Right ventricle myocardium inferior (tissue), 1 donor: ENCODE measurements around the gene HOXC11. TPM values are rescaled to one million over a fixed set of nuclear protein-coding genes. Genes with fewer than 3 reads are reported as not detected.

Experiments
- ATAC-seq: fragments of 200-7000 bp; cut with Tn5 transposase; one replicate; pipeline ENCODE4 v1.9.1; 2020; ENCODE audit warnings: mild to moderate bottlenecking, moderate library complexity
- DNase-seq: peaks from one replicate; pipeline ENCODE4 v3.0.0; 2021; ENCODE audit errors: missing footprints
- intact Hi-C: fragments of 100-400 bp; cut with DNase I; formaldehyde crosslinking; loops from one replicate; pipeline ENCODE4 v1.11.0; 2022
- total RNA-seq: library from RNA; stranded (reverse); fragmentation: NEBNext Ultra II Directional; extraction: Animal tissue kit (Norgen Biotek cat#: 25700); gene quantifications from one replicate; pipeline ENCODE4 v1.2.1, GENCODE V29; 2021
- donor health status: DM: no; HTN: yes; CAD: no; lungs with severe emphysema.

Gene HOXC11
- total RNA-seq, 1 donor from 2014 or later = not detected

DNA sequence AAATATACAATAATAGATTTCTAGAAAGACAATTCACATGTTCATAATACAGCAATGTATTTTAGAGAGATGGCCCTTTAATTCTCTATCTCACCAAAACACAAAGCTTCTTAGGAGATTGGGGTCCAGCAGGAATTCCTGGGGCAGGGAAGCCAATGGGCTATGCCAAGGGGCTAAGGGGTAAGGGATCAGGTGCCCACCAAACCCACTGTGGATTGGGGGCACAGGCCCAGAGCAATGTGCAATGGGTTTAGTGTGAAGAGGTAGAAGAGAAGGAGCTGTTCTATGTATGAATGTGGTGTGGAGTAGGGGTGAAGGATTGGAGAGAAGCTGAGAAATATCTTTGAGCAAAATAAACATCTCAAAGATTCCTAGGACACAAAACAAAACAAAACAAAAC, 31.7 kb upstream of the HOXC11 start:
- DNase-seq (no peak), ATAC-seq (no peak)
- intact Hi-C loops = no loop called here

DNA sequence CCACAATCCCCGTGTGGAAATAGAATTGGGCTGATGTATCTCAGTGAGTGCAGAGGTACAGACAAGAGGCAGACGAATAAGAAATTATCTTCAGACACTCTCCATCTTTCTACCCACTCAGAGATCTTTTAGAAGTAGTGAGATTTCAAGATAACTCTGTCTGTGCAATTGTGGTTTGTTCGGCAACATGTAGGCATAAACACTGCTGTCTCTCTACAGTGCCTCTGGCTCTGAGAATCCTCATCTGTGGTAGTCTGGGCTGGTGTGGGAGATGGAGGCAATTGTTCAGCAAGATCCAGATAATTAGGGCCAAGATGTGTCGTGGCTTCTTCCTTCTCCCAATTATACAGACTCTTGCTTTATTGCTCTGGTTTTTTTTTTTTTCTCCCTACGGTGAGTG, 31.2 kb upstream of the HOXC11 start:
- no peak for DNase-seq
- intact Hi-C loops = no loop called here
- no peak for ATAC-seq

DNA sequence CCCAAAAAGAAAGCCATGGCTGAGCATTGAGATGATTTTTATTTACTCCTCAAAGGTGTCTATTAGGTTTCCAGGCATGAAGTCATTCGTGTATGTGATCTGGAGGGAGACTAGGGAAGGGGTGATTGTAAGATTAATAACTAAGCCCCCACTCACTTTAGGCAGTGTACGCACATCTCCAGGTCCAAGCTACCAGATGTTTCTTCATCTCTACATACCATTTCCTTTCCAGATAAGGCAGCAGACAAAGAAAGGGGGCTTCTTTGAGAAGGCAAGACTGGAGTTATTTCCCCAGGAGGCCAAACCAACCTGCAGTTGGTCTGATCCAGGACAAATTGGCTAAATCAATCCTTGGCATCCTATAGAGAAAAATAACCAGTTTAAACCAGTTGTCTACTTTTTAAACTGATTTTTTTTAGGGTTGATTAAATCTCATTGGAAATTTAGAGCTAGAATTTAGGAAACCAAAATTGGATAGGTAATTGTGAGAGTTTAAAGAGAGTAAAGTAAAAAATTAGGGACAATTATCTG, 30.4 kb upstream of the HOXC11 start:
- DNase-seq = no peak
- intact Hi-C loops = no loop called here
- ATAC-seq = no peak

DNA sequence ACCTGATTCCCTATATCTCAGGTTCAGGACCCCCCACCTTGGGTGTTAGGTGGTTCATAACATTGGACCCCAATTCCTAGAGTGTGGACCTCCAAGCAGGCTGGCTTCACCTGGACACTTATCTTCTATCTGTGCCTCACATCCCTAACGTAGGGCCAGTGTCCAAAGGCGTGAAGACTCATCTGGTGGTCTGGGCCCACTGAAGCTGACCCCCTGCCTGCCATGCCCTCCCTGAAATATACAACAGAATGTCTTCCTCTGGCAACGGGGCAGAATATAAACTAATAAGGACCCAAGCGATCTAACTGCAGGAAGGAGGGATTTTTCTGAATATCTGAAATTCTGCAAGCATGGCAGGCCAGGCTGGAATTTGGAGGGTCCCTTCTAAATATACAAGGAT, 28.7 kb upstream of the HOXC11 start:
- no peak for DNase-seq
- no peak for ATAC-seq
- intact Hi-C loops = no loop called here

DNA sequence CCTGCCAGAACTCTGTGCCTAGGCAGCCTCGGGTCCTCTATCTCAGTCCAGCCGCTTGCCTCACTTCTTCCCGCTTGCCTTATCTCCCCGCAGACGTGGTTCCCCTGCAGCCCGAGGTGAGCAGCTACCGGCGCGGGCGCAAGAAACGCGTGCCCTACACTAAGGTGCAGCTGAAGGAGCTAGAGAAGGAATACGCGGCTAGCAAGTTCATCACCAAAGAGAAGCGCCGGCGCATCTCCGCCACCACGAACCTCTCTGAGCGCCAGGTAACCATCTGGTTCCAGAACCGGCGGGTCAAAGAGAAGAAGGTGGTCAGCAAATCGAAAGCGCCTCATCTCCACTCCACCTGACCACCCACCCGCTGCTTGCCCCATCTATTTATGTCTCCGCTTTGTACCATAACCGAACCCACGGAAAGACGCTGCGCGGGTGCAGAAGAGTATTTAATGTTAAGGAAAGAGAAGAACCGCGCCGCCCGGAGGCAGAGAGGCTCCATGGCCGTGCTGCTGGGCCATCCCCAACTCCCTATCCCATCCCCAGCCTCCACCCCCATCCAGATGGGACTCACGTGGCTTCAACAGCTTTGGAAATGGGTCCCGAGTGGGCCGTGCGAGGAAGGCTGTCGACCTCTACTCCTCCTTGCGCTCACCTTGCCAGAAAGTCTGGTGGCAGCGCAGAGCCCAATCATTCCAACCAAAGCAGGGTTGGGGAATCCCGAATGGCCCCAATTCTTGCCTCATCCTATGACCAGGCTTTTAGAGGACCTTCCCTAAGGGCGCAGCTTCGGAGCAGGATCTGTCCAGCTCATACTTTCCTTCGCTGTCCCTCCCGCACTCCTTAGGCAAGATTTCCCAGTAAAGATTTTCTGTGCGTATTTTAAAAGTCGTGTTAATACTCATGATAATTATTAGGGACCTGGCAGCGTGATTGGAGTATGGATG, 27.7 kb upstream of the HOXC11 start:
- ATAC-seq (no peak), DNase-seq (no peak)
- intact Hi-C loops = no loop called here

DNA sequence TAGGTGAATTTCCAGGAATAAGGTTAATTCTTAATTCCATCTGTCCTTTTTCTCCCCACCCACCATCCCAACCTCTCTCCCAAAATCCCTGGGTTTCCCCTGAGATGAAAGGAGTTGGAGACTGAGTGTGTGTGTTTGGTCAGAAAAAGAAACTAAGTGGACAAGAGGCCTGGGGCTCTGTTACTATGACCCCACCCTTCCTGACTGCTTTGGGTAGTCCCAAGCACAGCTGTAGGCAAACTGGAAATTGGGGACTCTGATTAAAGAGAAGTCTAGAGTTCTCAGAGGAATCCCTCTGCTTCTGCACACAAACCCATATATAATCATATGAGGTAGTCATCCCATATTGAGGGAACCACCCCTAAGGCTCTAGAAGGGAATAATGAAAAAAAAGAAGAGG, 25.2 kb upstream of the HOXC11 start:
- intact Hi-C loops = no loop called here
- ATAC-seq = no peak
- no peak for DNase-seq

DNA sequence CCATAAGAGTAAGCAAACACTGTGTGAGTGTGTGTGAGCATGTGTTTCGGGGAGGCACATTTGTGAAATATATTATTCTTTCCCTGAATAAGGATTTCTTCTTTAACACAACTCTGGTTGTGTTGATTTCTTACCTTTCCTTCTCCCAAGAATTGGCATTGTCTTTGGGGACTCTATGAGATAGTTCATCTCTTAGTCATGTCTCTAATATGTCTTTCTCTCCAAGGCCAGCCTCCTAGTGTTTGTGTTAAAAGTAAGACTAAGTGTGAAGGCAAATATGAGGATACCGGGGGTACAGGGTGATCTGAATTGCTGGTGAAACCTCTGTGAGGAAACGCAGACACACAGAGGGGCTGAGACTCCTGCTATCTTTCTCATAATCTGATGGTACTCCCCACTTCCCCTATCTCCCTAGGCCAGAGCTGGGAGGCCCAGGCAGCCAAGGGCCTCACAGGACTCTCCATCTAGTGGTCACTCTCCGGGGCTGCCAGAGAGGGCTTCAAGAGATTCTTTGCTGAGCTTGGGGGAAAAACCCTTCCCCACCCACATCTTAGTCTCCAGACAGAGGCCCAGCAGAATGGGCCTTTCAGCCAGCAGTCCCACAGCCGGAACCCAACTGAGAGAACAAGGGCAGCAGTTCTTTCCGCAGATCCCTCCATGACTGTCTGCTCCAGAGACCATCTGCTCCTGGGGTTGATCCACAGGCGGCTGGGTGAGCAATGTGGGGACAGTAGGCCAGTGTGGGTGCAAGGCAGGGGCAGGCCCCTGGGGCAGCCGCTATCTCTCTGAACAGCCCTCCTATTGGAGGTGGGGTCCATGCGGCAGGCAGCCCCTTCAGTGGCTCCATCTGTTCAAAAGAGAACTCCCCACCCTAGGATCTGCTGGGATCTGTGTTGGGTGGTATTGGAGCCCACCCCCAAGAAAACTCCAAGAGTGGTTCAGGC, 24.0 kb upstream of the HOXC11 start:
- intact Hi-C loops = no loop called here
- DNase-seq (no peak), ATAC-seq (no peak)

DNA sequence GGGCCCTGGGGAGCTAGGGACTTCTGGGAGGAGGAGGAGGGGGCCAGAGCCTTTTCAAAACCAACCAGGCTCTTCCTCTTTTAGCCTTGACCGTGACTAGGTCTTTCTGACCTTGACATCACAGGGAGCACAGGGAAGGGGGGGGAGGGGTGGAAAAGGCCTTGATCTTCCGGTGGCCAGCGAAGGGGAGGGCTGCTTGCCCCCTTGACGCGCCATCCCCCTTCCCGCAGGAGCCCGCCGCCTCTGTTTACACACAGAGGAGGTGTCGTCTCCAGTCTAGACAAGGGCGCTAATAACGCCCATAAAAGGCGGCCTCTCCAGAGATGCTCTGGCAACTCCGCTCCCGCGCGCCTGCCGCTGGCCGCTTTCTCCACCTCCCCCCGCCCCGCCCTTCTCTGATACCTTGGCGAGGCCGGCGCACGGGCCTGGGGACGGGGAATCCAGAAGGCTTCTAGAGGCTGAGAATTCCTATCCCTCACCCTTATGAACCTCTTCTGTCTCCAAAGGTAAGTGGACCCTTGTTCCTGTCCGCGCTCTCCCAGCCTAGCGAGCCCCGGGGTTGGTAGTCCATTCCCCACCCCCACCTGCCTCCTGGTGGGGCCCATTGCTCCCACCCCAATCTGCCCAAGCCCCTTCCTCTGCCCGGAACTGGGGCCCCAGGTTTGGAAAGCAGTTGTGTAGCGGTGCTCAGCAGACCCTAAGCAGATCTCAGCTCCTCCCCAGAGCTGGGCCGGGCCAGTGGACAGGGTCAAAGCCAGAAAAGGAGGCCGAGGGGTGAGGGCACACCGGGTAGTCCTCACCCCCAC, 23.1 kb upstream of the HOXC11 start:
- DNase-seq (no peak), ATAC-seq (no peak)
- intact Hi-C loops = no loop called here

DNA sequence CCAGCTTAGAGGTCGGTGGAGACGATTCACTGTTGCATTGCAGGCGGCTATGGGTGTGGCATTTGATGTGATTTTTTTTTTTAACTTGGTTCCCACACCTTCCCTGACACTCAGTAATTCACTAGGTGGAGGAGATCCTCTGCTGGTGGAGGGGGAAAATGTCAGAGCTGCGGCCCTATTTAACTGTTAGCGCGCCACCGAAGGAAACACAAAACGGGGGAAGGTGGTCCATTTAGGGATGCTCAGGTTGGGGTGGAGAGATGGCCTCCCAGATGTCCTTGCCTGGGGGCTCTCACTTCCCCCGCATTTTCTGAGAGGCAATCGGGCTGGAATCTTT, 22.5 kb upstream of the HOXC11 start:
- intact Hi-C loops = no loop called here
- DNase-seq (no peak), ATAC-seq (no peak)

DNA sequence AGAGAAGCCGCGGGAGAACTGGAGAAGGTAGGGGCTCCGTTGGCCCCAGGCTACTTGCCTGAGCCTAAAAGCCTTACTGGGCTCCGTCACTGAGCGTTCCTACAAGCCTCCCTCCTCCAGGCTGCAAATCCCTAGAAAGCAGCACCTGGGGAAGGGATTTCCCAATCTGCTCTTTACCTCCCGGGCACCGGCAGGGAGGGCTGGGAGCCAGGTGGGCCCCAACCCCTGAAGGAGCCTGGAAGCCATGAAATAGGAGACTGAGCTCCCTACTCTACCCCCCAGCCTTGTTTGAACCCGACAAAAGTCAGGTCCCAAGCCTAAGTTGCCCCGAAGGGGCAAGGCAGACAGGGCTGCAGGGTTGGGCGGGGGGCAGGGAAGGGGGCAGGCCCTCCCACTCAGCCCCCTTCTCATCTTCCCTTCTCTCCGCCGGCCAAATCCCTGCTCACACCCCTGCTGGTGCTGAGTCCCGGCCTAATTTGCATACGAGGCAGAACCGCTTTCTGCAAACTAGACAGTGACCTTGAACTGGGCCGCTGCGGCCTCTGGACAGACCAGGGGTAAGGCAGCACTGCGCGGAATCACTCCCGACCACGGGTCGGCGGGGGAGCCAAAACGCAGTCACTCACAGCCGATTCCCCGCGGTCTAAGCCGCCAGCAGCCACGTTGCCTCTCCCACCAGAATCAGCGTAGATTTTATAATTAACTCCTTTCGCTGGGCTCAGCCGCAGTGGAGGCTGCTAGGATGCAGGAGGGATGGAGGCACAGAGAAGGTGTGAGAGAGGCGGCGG, 21.9 kb upstream of the HOXC11 start:
- intact Hi-C loops = no loop called here
- DNase-seq (no peak), ATAC-seq (no peak)

DNA sequence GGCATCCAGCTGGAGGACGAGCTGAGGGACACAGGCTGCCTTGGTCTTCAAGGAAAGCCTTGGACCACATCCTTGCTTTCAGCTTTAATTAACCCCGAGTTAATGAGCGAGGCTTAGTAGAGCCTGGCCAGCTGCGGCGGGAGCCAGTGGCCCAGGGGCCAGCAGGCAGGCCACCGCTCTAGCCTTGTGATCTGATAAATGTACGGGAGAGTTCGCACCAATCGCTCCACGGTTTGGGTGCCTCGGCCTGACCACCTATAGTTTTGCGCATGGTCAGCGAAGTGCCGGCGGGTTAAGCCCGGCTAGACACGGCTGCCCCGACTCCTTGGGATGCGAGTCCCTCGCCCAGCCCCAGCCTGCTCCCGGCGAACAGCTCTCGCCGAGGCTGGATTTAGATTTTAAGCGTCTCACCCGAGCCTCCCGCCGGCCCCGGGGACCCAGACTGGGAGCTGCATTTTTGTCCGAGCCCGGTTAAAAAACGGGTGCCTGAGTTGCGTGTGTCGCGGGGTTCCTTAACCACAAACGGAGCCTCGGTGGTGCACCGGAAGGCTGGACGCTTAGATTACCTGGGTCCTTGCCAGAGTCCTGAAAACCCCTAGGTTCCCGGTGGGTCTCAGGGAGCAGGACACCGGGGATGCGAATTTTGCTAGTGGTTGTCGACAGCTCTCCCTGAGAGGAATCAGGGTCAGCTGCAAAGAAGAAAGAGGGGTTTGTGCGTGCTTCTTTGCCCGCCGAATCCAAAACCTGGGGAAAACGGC, 21.2 kb upstream of the HOXC11 start:
- intact Hi-C loops = no loop called here
- ATAC-seq = no peak
- no peak for DNase-seq

DNA sequence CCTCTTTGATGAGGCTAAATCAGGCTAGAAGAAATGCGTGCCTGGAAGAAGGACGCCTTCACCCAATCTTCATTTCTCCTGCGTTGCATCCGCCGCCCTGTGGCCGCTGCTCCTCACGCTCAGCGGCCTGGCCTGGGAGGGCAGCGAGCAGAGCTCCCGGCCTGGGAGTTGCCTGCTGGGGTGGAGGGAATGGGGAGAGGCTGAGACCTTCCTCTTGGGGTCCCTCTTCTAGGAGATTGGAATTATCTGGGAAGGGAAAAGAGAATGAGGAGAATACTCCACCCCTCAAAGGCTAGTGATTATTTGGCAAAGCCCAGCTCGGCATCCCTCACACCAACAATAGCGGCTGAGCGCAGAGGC, 20.6 kb upstream of the HOXC11 start:
- DNase-seq = no peak
- ATAC-seq = no peak
- intact Hi-C loops = no loop called here

DNA sequence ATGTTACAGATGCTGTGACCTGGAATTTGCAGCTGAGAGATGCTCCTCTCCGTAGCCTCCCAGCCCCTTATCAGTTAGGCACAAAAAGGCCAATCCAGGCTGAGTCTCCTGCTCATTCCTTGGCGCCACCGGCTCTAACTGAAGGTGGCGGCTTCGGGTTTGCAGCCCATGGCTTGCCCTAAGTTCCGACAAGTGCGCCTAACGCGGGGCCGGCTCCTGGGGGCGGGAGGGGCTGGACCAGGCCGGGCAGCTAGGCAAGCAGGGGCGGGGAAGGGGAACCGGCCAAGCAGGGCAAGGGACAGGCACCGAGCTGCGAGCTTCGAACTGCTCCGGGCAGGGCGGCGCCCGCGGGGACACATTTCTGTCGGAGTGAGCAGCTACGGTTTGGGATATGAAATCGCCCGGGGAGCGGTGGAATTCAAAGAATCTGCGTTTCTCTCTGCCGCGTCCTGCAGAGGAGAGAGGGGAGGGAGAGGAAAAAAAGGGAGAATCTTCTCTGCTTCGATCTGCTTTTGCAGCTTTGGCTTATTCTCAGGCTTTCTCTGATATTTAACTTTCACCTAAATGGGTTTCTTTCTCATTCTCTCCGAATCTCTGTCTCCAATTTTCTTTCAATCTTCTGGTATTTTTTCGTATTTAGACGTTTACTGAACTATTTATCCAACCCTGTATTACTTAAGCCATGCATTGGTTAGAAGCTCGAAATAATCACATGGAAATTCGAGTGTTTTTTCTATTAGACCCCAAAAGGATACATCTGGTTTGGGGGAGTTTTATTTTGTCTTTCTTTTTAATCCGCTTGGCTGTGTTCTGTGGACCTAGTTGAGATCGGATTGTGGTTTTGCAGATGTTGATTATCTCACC, 19.8 kb upstream of the HOXC11 start:
- no peak for DNase-seq
- no peak for ATAC-seq
- intact Hi-C loops = no loop called here

DNA sequence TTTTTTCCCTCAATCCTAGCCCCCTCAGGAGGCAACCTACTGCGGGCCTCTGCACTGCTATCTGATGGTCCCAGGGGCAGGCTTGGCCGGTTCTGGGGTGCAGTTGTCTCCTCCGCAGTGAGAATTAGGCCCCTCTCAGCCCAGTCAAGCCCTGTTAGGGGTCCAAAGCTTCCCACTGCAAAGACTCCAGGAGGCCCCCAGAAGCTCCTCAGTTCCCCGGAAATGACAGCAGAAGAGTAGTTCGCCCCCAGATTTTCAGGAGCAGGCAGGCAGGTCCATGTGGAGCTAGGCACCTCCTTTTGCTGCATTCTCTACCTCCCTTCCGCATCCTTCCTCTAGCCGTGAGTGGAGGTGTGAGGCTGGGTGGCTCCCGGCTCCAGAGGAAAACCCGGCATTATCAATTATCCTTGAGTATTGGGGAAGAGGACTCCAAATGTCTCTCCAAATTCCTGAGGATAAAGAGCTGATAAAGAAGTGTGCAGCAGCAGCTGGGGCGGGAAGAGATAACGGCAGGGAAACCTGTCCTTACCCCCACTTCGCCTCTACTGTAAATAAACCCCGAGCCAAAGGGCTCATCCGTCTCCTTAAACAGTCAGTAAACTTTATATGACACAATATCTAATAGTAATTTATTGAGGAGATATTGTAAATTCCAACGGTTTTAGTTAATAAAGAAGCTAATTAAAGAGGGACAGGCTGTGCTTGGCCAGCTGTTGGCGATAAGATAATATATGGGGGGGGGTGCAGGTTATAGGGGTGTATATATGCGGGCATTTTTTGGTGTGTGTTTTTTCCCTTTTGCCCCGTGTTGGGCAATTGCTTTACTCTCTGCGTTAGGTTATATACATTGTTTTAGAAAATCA, 18.9 kb upstream of the HOXC11 start:
- no peak for ATAC-seq
- intact Hi-C loops = no loop called here
- DNase-seq = no peak

DNA sequence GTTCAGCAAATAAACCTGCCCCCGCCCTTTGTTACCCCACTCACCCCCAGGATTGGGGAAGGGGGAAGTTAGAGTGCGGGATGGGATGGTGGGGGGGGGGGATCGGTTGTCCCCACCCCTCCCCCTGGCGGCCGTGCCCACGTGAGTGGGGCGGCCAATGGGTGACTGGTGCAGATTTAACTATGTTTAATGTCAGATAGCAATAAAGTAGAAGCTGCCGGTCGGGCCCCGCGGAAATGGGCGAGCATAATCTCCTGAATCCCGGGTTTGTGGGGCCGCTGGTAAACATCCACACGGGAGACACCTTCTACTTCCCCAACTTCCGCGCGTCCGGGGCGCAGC, 18.3 kb upstream of the HOXC11 start, which contains the start of gene HOXC12:
Gene HOXC12 (plus strand): TSS at position 210 of the 342 bp plus-strand sequence. CDS start 27 bp downstream, at position 237.
- no peak for DNase-seq
- no peak for ATAC-seq
- intact Hi-C loops = no loop called here
